ENCODE data around the gene SRP68.

DNA sequence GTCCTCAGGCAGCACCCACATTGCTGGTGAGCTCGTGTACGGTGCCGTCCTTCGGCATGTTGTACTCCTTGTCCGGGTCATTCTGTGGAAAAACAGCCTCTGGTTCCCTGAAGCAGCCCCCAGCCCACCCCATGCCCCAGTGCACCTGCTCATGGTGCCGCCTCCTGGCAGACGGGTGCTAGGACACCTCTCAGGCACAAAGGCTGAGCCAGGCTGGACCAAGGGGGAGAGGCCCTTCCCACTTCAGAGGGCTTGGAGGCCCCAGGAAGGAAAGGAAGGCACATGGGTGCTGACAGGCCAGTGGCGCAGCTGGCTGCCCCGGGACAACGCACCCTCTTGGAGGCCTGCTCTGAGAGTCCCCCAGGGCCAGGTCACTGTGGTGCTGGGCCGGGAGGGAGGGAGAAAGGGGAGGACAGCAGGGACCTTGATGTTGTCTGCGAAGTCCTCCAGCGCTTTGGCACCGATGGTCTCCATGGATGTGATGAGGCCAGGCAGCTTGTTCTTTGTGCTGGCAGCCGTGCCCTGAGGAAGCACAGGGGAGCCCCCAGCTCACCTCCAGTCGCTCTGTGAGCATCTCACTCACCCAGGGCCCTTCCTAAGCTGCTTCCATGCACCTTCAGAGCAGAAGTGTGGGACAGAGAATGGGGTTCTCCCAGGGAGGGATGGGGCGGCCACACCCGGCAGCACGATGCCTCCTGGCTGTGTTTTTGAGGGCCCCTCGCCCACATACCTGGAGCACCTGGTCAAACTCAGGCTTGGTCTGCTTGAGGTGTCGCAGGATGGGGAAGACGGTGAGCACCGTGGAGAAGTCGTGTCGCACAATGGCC, 15.9 kb upstream of the SRP68 start:
- TF ChIP-seq RAD21 (IDR thresholded peaks at IDR 0.05; ENCODE audit: low read depth) (peak; percentile 5; the same call in 1 of the 2 replicates), CEBPB (IDR thresholded peaks at IDR 0.05) (no peak), EP300 (IDR thresholded peaks at IDR 0.05; ENCODE audit: borderline replicate concordance) (no peak), ZBTB7A (IDR thresholded peaks at IDR 0.05; ENCODE audit: low read depth) (no peak)
- TF ChIP-seq, protein P1, sequence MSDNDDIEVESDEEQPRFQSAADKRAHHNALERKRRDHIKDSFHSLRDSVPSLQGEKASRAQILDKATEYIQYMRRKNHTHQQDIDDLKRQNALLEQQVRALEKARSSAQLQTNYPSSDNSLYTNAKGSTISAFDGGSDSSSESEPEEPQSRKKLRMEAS (IDR thresholded peaks at IDR 0.05): no peak
- TF ChIP-seq, protein P2, sequence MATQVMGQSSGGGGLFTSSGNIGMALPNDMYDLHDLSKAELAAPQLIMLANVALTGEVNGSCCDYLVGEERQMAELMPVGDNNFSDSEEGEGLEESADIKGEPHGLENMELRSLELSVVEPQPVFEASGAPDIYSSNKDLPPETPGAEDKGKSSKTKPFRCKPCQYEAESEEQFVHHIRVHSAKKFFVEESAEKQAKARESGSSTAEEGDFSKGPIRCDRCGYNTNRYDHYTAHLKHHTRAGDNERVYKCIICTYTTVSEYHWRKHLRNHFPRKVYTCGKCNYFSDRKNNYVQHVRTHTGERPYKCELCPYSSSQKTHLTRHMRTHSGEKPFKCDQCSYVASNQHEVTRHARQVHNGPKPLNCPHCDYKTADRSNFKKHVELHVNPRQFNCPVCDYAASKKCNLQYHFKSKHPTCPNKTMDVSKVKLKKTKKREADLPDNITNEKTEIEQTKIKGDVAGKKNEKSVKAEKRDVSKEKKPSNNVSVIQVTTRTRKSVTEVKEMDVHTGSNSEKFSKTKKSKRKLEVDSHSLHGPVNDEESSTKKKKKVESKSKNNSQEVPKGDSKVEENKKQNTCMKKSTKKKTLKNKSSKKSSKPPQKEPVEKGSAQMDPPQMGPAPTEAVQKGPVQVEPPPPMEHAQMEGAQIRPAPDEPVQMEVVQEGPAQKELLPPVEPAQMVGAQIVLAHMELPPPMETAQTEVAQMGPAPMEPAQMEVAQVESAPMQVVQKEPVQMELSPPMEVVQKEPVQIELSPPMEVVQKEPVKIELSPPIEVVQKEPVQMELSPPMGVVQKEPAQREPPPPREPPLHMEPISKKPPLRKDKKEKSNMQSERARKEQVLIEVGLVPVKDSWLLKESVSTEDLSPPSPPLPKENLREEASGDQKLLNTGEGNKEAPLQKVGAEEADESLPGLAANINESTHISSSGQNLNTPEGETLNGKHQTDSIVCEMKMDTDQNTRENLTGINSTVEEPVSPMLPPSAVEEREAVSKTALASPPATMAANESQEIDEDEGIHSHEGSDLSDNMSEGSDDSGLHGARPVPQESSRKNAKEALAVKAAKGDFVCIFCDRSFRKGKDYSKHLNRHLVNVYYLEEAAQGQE (IDR thresholded peaks at IDR 0.05; ENCODE audit: low read depth): no peak

Measured in Ishikawa (cell line).